Measurements from ENCODE around the gene RGS18.

GRCh38 chr1:192161976-192162375, 3.7 kb downstream of the RGS18 start:
- TF ChIP-seq CTCF (IDR thresholded peaks at IDR 0.05) (no peak), POLR2A (IDR thresholded peaks at IDR 0.05) (no peak)
